GM23338 (cell line): ENCODE data around the gene KIF3C. TPM values are rescaled to one million over a fixed set of nuclear protein-coding genes. Genes with fewer than 3 reads are reported as not detected.

ENCODE experiments used
- ATAC-seq: fragments of 200-7000 bp; cut with Tn5 transposase; 3 replicates; pipeline ENCODE4 v1.9.1; 2020
- DNase-seq: peaks from one replicate; pipeline ENCODE4 v3.0.0-alpha.2; 2015; ENCODE audit warnings: low spot score
- H2AFZ ChIP-seq: fragments of 200-600 bp; sonication (generic); 2 replicates; pipeline ENCODE4 v1.8.0; 2016; ENCODE audit warnings: antibody characterized with exemption, mild to moderate bottlenecking, moderate library complexity
- H3F3A ChIP-seq: fragments of 200-600 bp; sonication (generic); replicated peaks from 2 replicates; pipeline ENCODE4 v1.8.0; 2017; ENCODE audit warnings: antibody characterized with exemption, mixed run types, low read depth
- H3K27ac ChIP-seq: fragments of 200-600 bp; sonication (generic); 2 replicates; pipeline ENCODE4 v1.6.1; 2016; ENCODE audit warnings: low read depth
- H3K27me3 ChIP-seq: fragments of 200-600 bp; sonication (generic); 2 replicates; pipeline ENCODE4 v1.8.0; 2016; ENCODE audit warnings: mild to moderate bottlenecking, mixed run types, moderate library complexity; ENCODE audit not compliant: insufficient read depth
- H3K36me3 ChIP-seq: fragments of 200-600 bp; sonication (generic); 2 replicates; pipeline ENCODE4 v1.8.0; 2016; ENCODE audit warnings: mild to moderate bottlenecking; ENCODE audit not compliant: insufficient read depth
- H3K4me1 ChIP-seq: fragments of 200-600 bp; sonication (generic); 2 replicates; pipeline ENCODE4 v1.8.0; 2016; ENCODE audit warnings: mild to moderate bottlenecking, moderate library complexity; ENCODE audit not compliant: insufficient read depth
- H3K4me2 ChIP-seq: fragments of 200-600 bp; sonication (generic); 2 replicates; pipeline ENCODE4 v1.7.1; 2017; ENCODE audit warnings: mixed run types
- H3K4me3 ChIP-seq: fragments of 200-600 bp; sonication (generic); 2 replicates; pipeline ENCODE4 v1.6.1; 2016; ENCODE audit warnings: mixed run types
- H3K79me2 ChIP-seq: fragments of 200-600 bp; sonication (generic); replicated peaks from 2 replicates; pipeline ENCODE4 v1.8.0; 2017; ENCODE audit warnings: mild to moderate bottlenecking; ENCODE audit not compliant: insufficient read depth
- H3K9me2 ChIP-seq: fragments of 200-600 bp; sonication (generic); 2 replicates; pipeline ENCODE4 v1.8.0; 2017; ENCODE audit not compliant: insufficient read depth
- H4K20me1 ChIP-seq: fragments of 200-600 bp; sonication (generic); replicated peaks from 2 replicates; pipeline ENCODE4 v1.8.0; 2017; ENCODE audit warnings: mild to moderate bottlenecking; ENCODE audit not compliant: insufficient read depth
- H3K27ac Mint-ChIP-seq: 2 replicates; pipeline ENCODE4 v1.8.0; 2020; ENCODE audit warnings: inconsistent platforms, mild to moderate bottlenecking, moderate library complexity, mixed read lengths
- H3K27me3 Mint-ChIP-seq: 3 replicates; pipeline ENCODE4 v1.8.0; 2022; ENCODE audit warnings: low read depth, mild to moderate bottlenecking, moderate library complexity, mixed read lengths, inconsistent platforms; ENCODE audit not compliant: insufficient read depth, poor library complexity
- H3K36me3 Mint-ChIP-seq: 3 replicates; pipeline ENCODE4 v1.8.0; 2021; ENCODE audit warnings: low read depth, mild to moderate bottlenecking, inconsistent platforms, moderate library complexity, mixed read lengths
- H3K4me1 Mint-ChIP-seq: 3 replicates; pipeline ENCODE4 v1.8.0; 2020; ENCODE audit warnings: mild to moderate bottlenecking, inconsistent platforms, mixed read lengths
- H3K4me3 Mint-ChIP-seq: 3 replicates; pipeline ENCODE4 v1.8.0; 2021; ENCODE audit warnings: moderate library complexity, mild to moderate bottlenecking, inconsistent platforms, mixed read lengths
- H3K9me3 Mint-ChIP-seq: 3 replicates; pipeline ENCODE4 v1.8.0; 2020; ENCODE audit warnings: moderate library complexity, mild to moderate bottlenecking, inconsistent platforms, mixed read lengths
- CREB1 ChIP-seq: fragments of 250-450 bp; sonication (Bioruptor Pico); IDR thresholded peaks from 2 replicates; pipeline ENCODE4 v1.5.0; 2020; ENCODE audit warnings: low read depth, mild to moderate bottlenecking, moderate library complexity
- CTCF ChIP-seq, 2 experiments: fragments of 200-600 bp in 1 of 2; sonication (generic) in 1 of 2; conservative IDR thresholded peaks; 2 replicates each; pipeline versions ENCODE4 v1.5.1 to v1.6.1; 2016 to 2017; ENCODE audit warnings: antibody characterized with exemption in 2 of 2, low read depth in 2 of 2, mild to moderate bottlenecking in 2 of 2, moderate library complexity in 1 of 2
- EZH2 ChIP-seq: fragments of 200-600 bp; sonication (generic); IDR thresholded peaks from one replicate; pipeline ENCODE4 v1.8.0; 2017; ENCODE audit warnings: antibody characterized with exemption, mild to moderate bottlenecking, low read depth; ENCODE audit not compliant: unreplicated experiment
- EZH2phosphoT487 ChIP-seq: fragments of 200-600 bp; sonication (generic); IDR thresholded peaks from one replicate; pipeline ENCODE4 v1.8.1; 2018; ENCODE audit warnings: antibody characterized with exemption; ENCODE audit not compliant: unreplicated experiment
- JUNB ChIP-seq: IDR thresholded peaks from one replicate; pipeline ENCODE4 v1.6.1; 2016; ENCODE audit warnings: antibody characterized with exemption; ENCODE audit not compliant: unreplicated experiment
- NANOG ChIP-seq: IDR thresholded peaks from 2 replicates; pipeline ENCODE4 v1.6.1; 2016; ENCODE audit warnings: antibody characterized with exemption, borderline replicate concordance
- POLR2AphosphoS5 ChIP-seq: IDR thresholded peaks from 2 replicates; pipeline ENCODE4 v1.6.1; 2016; ENCODE audit warnings: antibody characterized with exemption, low read depth
- STAT1 ChIP-seq: IDR thresholded peaks from one replicate; pipeline ENCODE4 v1.6.1; 2016; ENCODE audit warnings: antibody characterized with exemption; ENCODE audit not compliant: unreplicated experiment
- ZNF114 ChIP-seq: fragments of 250-450 bp; sonication (Bioruptor Pico); IDR thresholded peaks from 2 replicates; pipeline ENCODE4 v1.5.0; 2020; ENCODE audit warnings: mild to moderate bottlenecking, moderate library complexity
- ZNF331 ChIP-seq: fragments of 250-450 bp; sonication (Bioruptor Pico); IDR thresholded peaks from 2 replicates; pipeline ENCODE4 v1.5.0; 2020; ENCODE audit warnings: low read depth, mild to moderate bottlenecking, moderate library complexity
- polyA plus RNA-seq: library from polyadenylated mRNA; unstranded; fragments of >200 nt; fragmentation: Nextera tagmentation; extraction: Ambion mirVana; gene quantifications from 2 replicates; pipeline ENCODE4 v1.2.1, GENCODE V29; 2016
- total RNA-seq: library from RNA; depleted of rRNA; stranded (reverse); fragments of >200 nt; shearing (Covaris generic); gene quantifications from 2 replicates; pipeline ENCODE4 v1.2.3, GENCODE V29; 2014
- TF ChIP-seq, protein P1 (sequence below): IDR thresholded peaks from 2 replicates; pipeline ENCODE4 v1.6.1; 2016; ENCODE audit warnings: antibody characterized with exemption
- TF ChIP-seq, protein P2 (sequence below): IDR thresholded peaks from one replicate; pipeline ENCODE4 v1.6.1; 2018; ENCODE audit warnings: antibody characterized with exemption; ENCODE audit not compliant: unreplicated experiment
- TF ChIP-seq, protein P3 (sequence below): fragments of 250-450 bp; sonication (Bioruptor Pico); IDR thresholded peaks from 2 replicates; pipeline ENCODE4 v1.5.0; 2020; ENCODE audit warnings: mild to moderate bottlenecking, moderate library complexity

Gene KIF3C
- total and polyA plus RNA-seq, 2 experiments from 2014 or later, result 14.9 to 40.0 TPM

GRCh38 chr2:25897506-25897905 is 84.8 kb downstream of the KIF3C start:
- Histone ChIP-seq H3K36me3 (no peaks in the 10 kb centered on the region), H2AFZ (no peak overlapping the region), H3K79me2 (no peaks in the 10 kb centered on the region), H3K9me2 (no peaks in the 10 kb centered on the region), H3K27me3 (no peaks in the 10 kb centered on the region), H3K4me2 (no peak overlapping the region), H3K4me1 (peaks cover 7% of the 10 kb centered on the region; the same call in 1 of the 2 replicates), H3K4me3 (no peak overlapping the region), H3F3A (no peaks in the 10 kb centered on the region), H4K20me1 (no peaks in the 10 kb centered on the region), H3K27ac (no peak overlapping the region)
- Mint-ChIP-seq H3K27me3 (peaks cover 4% of the 10 kb centered on the region), H3K4me1 (peaks cover 7% of the 10 kb centered on the region), H3K4me3 (no peak overlapping the region), H3K9me3 (no peaks in the 10 kb centered on the region; the same call in 2 of the 3 replicates), H3K27ac (no peak overlapping the region), H3K36me3 (no peaks in the 10 kb centered on the region)
- no peak for DNase-seq
- no peak for ATAC-seq
- no peak for TF ChIP-seq STAT1
- TF ChIP-seq, protein P1, sequence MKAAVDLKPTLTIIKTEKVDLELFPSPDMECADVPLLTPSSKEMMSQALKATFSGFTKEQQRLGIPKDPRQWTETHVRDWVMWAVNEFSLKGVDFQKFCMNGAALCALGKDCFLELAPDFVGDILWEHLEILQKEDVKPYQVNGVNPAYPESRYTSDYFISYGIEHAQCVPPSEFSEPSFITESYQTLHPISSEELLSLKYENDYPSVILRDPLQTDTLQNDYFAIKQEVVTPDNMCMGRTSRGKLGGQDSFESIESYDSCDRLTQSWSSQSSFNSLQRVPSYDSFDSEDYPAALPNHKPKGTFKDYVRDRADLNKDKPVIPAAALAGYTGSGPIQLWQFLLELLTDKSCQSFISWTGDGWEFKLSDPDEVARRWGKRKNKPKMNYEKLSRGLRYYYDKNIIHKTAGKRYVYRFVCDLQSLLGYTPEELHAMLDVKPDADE, result no peak
- TF ChIP-seq JUNB, result no peak
- TF ChIP-seq CTCF (conservative IDR thresholded peaks at IDR 0.05; ENCODE audit: low read depth in 2 of 2), result no peak
- TF ChIP-seq CREB1 (CRISPR knock-in tag), result no peak
- TF ChIP-seq, protein P2, sequence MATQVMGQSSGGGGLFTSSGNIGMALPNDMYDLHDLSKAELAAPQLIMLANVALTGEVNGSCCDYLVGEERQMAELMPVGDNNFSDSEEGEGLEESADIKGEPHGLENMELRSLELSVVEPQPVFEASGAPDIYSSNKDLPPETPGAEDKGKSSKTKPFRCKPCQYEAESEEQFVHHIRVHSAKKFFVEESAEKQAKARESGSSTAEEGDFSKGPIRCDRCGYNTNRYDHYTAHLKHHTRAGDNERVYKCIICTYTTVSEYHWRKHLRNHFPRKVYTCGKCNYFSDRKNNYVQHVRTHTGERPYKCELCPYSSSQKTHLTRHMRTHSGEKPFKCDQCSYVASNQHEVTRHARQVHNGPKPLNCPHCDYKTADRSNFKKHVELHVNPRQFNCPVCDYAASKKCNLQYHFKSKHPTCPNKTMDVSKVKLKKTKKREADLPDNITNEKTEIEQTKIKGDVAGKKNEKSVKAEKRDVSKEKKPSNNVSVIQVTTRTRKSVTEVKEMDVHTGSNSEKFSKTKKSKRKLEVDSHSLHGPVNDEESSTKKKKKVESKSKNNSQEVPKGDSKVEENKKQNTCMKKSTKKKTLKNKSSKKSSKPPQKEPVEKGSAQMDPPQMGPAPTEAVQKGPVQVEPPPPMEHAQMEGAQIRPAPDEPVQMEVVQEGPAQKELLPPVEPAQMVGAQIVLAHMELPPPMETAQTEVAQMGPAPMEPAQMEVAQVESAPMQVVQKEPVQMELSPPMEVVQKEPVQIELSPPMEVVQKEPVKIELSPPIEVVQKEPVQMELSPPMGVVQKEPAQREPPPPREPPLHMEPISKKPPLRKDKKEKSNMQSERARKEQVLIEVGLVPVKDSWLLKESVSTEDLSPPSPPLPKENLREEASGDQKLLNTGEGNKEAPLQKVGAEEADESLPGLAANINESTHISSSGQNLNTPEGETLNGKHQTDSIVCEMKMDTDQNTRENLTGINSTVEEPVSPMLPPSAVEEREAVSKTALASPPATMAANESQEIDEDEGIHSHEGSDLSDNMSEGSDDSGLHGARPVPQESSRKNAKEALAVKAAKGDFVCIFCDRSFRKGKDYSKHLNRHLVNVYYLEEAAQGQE, result no peak
- no peak for TF ChIP-seq ZNF331 (CRISPR knock-in tag)
- TF ChIP-seq ZNF114 (CRISPR knock-in tag), result no peak
- TF ChIP-seq EZH2, result no peak
- no peak for TF ChIP-seq NANOG
- TF ChIP-seq EZH2phosphoT487, result no peak
- TF ChIP-seq, protein P3, sequence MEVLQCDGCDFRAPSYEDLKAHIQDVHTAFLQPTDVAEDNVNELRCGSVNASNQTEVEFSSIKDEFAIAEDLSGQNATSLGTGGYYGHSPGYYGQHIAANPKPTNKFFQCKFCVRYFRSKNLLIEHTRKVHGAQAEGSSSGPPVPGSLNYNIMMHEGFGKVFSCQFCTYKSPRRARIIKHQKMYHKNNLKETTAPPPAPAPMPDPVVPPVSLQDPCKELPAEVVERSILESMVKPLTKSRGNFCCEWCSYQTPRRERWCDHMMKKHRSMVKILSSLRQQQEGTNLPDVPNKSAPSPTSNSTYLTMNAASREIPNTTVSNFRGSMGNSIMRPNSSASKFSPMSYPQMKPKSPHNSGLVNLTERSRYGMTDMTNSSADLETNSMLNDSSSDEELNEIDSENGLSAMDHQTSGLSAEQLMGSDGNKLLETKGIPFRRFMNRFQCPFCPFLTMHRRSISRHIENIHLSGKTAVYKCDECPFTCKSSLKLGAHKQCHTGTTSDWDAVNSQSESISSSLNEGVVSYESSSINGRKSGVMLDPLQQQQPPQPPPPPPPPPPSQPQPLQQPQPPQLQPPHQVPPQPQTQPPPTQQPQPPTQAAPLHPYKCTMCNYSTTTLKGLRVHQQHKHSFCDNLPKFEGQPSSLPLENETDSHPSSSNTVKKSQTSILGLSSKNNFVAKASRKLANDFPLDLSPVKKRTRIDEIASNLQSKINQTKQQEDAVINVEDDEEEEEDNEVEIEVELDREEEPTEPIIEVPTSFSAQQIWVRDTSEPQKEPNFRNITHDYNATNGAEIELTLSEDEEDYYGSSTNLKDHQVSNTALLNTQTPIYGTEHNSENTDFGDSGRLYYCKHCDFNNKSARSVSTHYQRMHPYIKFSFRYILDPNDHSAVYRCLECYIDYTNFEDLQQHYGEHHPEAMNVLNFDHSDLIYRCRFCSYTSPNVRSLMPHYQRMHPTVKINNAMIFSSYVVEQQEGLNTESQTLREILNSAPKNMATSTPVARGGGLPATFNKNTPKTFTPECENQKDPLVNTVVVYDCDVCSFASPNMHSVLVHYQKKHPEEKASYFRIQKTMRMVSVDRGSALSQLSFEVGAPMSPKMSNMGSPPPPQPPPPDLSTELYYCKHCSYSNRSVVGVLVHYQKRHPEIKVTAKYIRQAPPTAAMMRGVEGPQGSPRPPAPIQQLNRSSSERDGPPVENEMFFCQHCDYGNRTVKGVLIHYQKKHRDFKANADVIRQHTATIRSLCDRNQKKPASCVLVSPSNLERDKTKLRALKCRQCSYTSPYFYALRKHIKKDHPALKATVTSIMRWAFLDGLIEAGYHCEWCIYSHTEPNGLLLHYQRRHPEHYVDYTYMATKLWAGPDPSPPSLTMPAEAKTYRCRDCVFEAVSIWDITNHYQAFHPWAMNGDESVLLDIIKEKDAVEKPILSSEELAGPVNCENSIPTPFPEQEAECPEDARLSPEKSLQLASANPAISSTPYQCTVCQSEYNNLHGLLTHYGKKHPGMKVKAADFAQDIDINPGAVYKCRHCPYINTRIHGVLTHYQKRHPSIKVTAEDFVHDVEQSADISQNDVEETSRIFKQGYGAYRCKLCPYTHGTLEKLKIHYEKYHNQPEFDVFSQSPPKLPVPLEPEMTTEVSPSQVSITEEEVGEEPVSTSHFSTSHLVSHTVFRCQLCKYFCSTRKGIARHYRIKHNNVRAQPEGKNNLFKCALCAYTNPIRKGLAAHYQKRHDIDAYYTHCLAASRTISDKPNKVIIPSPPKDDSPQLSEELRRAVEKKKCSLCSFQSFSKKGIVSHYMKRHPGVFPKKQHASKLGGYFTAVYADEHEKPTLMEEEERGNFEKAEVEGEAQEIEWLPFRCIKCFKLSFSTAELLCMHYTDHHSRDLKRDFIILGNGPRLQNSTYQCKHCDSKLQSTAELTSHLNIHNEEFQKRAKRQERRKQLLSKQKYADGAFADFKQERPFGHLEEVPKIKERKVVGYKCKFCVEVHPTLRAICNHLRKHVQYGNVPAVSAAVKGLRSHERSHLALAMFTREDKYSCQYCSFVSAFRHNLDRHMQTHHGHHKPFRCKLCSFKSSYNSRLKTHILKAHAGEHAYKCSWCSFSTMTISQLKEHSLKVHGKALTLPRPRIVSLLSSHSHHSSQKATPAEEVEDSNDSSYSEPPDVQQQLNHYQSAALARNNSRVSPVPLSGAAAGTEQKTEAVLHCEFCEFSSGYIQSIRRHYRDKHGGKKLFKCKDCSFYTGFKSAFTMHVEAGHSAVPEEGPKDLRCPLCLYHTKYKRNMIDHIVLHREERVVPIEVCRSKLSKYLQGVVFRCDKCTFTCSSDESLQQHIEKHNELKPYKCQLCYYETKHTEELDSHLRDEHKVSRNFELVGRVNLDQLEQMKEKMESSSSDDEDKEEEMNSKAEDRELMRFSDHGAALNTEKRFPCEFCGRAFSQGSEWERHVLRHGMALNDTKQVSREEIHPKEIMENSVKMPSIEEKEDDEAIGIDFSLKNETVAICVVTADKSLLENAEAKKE (CRISPR knock-in tag), result no peak
- TF ChIP-seq POLR2AphosphoS5, result no peak
